ENCODE measurements around the gene STX1B. TPM values are rescaled to one million over a fixed set of nuclear protein-coding genes. Genes with fewer than 3 reads are reported as not detected.
"Not testable (repeated sequence)": the region's sequence is repeated elsewhere in the genome, so short reads cannot be mapped to it uniquely, and the experiment has no call there.

The STX1B gene
- polyA plus RNA-seq, 3 donors: 1.7 TPM; not detected in 2

DNA sequence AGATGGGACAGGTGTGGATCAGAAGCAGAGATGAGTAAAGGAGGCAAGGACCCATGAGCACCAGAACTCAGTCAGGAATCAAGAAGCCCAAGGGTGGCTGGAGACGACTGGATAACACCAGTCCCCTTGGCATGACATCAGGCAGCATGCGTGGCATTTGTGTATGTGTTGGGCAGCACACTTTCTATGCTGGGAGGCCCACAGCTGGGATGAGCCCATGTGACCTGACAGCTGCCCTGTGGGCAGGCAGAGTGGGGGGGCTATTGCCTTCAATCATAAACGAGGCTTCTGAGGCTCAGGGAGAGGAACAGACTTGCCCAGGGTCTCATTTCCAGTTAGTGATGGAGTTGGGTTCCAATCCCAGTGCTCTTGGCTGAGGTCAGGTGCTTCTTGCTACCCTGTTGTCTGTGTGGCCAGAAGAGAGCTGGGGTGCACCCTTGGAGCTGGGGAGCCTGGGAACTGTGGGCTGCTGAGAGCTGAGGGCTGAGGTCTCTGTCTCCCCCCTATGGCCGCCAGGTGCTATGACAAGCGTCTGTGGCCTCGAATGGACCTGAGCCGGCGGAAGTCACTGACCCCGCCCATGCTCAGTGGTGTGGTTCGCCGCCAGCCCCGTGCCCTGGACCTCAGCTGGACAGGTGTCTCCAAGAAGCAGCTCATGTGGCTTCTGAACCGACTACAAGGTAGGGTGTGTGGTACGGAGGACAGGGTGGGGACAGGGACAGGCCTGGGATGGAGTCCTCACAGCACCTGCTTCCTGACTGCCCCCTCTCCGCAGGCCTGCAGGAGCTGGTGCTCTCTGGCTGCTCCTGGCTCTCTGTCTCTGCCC lies 68.6 kb downstream of the STX1B start:
- Mint-ChIP-seq H3K9me3 (no peaks in the 10 kb centered on the region), H3K4me1 (peaks cover 24% of the 10 kb centered on the region), H3K4me3 (no peak overlapping the region), H3K27ac (peak overlapping the region in 2 of 7 donors; percentile 58 to 68), H3K36me3 (peaks cover 31 to 52% of the 10 kb centered on the region in 2 donors), H3K27me3 (ENCODE audit: low read depth in 3 of 3) (peaks cover 0 to 2% (median 0%) of the 10 kb centered on the region in 3 donors)
- no peaks in the 10 kb centered on the region for H3K27me3 ChIP-seq (ENCODE audit: control insufficient read depth in 2 of 2, insufficient read depth in 2 of 2, low read length in 2 of 2)
- H3K79me2 ChIP-seq (ENCODE audit: insufficient read depth, low read length): no peaks in the 10 kb centered on the region
- peaks cover 5% of the 10 kb centered on the region for H4K20me1 ChIP-seq (ENCODE audit: insufficient read depth, low read length)
- H2AFZ ChIP-seq (ENCODE audit: insufficient read depth, low read depth, low read length, poor library complexity, severe bottlenecking): no peak overlapping the region
- peaks cover 17 to 19% of the 10 kb centered on the region in 2 donors for H3K4me1 ChIP-seq (ENCODE audit: control insufficient read depth in 1 of 2, insufficient read depth in 2 of 2, low read length in 2 of 2)
- H3K4me2 ChIP-seq (replicated peaks; ENCODE audit: extremely low read depth, low read length, poor library complexity, severe bottlenecking): peak overlapping the region; percentile 49
- peaks cover 20 to 32% of the 10 kb centered on the region in 2 donors for H3K36me3 ChIP-seq (replicated peaks in 1 of 2; ENCODE audit: control insufficient read depth in 1 of 2, insufficient read depth in 2 of 2, low read length in 2 of 2)
- intact Hi-C loops (cut with micrococcal nuclease): loop anchor here in 1 of 2 donors (1.0 kb wide), 1 partner anchor 97 kb away; no protein-coding TSS in a partner anchor
- TF ChIP-seq CTCF (IDR thresholded peaks at IDR 0.05): peak; percentile 90
- H3K9me3 ChIP-seq (replicated peaks in 1 of 2; ENCODE audit: control insufficient read depth in 1 of 2, insufficient read depth in 1 of 2, low read length in 2 of 2): no peaks in the 10 kb centered on the region
- H3K4me3 ChIP-seq (replicated peaks in 1 of 3; ENCODE audit: low read depth in 2 of 3, low read length in 3 of 3): peak overlapping the region in 1 of 3 experiments; percentile 33
- DNase-seq: peak; percentile 77 to 80 (median 77)
- WGBS (ENCODE audit: insufficient coverage): 23% methylated on average over 12 of the region's 15 CpGs
- no peak overlapping the region for H3K27ac ChIP-seq (ENCODE audit: low read depth in 1 of 2, low read length in 2 of 2)
- no peak overlapping the region for H3K9ac ChIP-seq (ENCODE audit: insufficient read depth, low read length, poor library complexity, severe bottlenecking)

- not testable (repeated sequence) for H3K4me3 Mint-ChIP-seq; H3K9me3 ChIP-seq (replicated peaks in 1 of 2; ENCODE audit: control insufficient read depth in 1 of 2, insufficient read depth in 1 of 2, low read length in 2 of 2); H2AFZ ChIP-seq (ENCODE audit: insufficient read depth, low read depth, low read length, poor library complexity, severe bottlenecking); H3K27ac ChIP-seq (ENCODE audit: low read depth in 1 of 2, low read length in 2 of 2); H3K4me3 ChIP-seq (replicated peaks in 1 of 3; ENCODE audit: low read depth in 2 of 3, low read length in 3 of 3); H4K20me1 ChIP-seq (ENCODE audit: insufficient read depth, low read length); H3K9ac ChIP-seq (ENCODE audit: insufficient read depth, low read length, poor library complexity, severe bottlenecking); H3K27me3 ChIP-seq (ENCODE audit: control insufficient read depth in 2 of 2, insufficient read depth in 2 of 2, low read length in 2 of 2); H3K79me2 ChIP-seq (ENCODE audit: insufficient read depth, low read length); H3K27ac Mint-ChIP-seq; H3K27me3 Mint-ChIP-seq (ENCODE audit: low read depth in 3 of 3); H3K9me3 Mint-ChIP-seq; DNase-seq; H3K4me2 ChIP-seq (replicated peaks; ENCODE audit: extremely low read depth, low read length, poor library complexity, severe bottlenecking)
- WGBS (ENCODE audit: insufficient coverage): 98% methylated on average over 8 of the region's 8 CpGs
- Histone ChIP-seq H3K4me1 (ENCODE audit: control insufficient read depth in 1 of 2, insufficient read depth in 2 of 2, low read length in 2 of 2) (peaks cover 21 to 26% of the 10 kb centered on the region in 2 donors), H3K36me3 (replicated peaks in 1 of 2; ENCODE audit: control insufficient read depth in 1 of 2, insufficient read depth in 2 of 2, low read length in 2 of 2) (peaks cover 15 to 31% of the 10 kb centered on the region in 2 donors)
- intact Hi-C loops (cut with micrococcal nuclease): loop anchor here in 1 of 2 donors (5.0 kb wide), 1 partner anchor 92 kb away; no protein-coding TSS in a partner anchor
- Mint-ChIP-seq H3K36me3 (peaks cover 36 to 49% of the 10 kb centered on the region in 2 donors), H3K4me1 (peaks cover 34% of the 10 kb centered on the region)
Measured at GRCh38 chr16:30939571-30939970, 70.9 kb downstream of the STX1B start.

Small RNA genes lying within 50 kb of the gene (small RNA-seq; reads per million reads assigned to genes)
- gene AC135048.1 (ENCODE audit: insufficient read length, low read depth): not detected

Other genes starting within 250 kb of the STX1B start
- 10 to 100 TPM in 1 of 3 donors, 1 to 10 TPM in 2; 2.4 to 25.3 (median 3.5) TPM for gene CFAP119, start 248.6 kb downstream of the STX1B start, polyA plus RNA-seq
- 10 to 100 TPM; 14.8 to 53.5 (median 34.9) TPM for gene RNF40, start 248.3 kb downstream of the STX1B start, polyA plus RNA-seq
- 1 to 10 TPM in 1 of 3 donors, under 1 TPM in 2; 0.27 to 2.0 (median 0.73) TPM for gene ZNF629, start 223.4 kb downstream of the STX1B start, polyA plus RNA-seq
- gene BCL7C, start 116.6 kb downstream of the STX1B start, polyA plus RNA-seq: 10 to 100 TPM; 11.4 to 19.1 (median 17.4) TPM
- under 1 TPM in 1 of 3 donors, not detected in 2; 0.93 TPM for gene CTF1, start 114.0 kb downstream of the STX1B start, polyA plus RNA-seq
- 1 to 10 TPM in 1 of 3 donors, under 1 TPM in 1, not detected in 1; 0.14 to 7.6 TPM for gene FBXL19, start 87.1 kb downstream of the STX1B start, polyA plus RNA-seq
- 10 to 100 TPM; 34.3 to 80.3 (median 76.8) TPM for gene ORAI3, start 61.6 kb downstream of the STX1B start, polyA plus RNA-seq
- 1 to 10 TPM in 2 of 3 donors, under 1 TPM in 1; 0.16 to 6.6 (median 1.3) TPM for gene SETD1A, start 52.9 kb downstream of the STX1B start, polyA plus RNA-seq
- gene HSD3B7, start 25.4 kb downstream of the STX1B start, polyA plus RNA-seq: 1 to 10 TPM in 2 of 3 donors, under 1 TPM in 1; 0.89 to 4.3 (median 2.7) TPM
- gene STX4, start 22.9 kb upstream of the STX1B start, polyA plus RNA-seq: 100 to 1,000 TPM in 1 of 3 donors, 10 to 100 TPM in 2; 18.6 to 186 (median 21.8) TPM
- 1 to 10 TPM; 3.8 to 4.8 (median 4.5) TPM for gene ZNF668, start 63.6 kb upstream of the STX1B start, polyA plus RNA-seq
- gene ZNF646, start 63.8 kb upstream of the STX1B start, polyA plus RNA-seq: 1 to 10 TPM in 2 of 3 donors, under 1 TPM in 1; 0.46 to 6.5 (median 3.0) TPM
- 1 to 10 TPM in 1 of 3 donors, under 1 TPM in 1, not detected in 1; 0.17 to 5.1 TPM for gene PRSS53, start 78.3 kb upstream of the STX1B start, polyA plus RNA-seq
- 100 to 1,000 TPM in 1 of 3 donors, 10 to 100 TPM in 2; 59.2 to 113 (median 91.2) TPM for gene VKORC1, start 84.2 kb upstream of the STX1B start, polyA plus RNA-seq
- gene BCKDK, start 97.7 kb upstream of the STX1B start, polyA plus RNA-seq: 10 to 100 TPM; 76.5 to 93.5 (median 90.8) TPM
- gene KAT8, start 107.0 kb upstream of the STX1B start, polyA plus RNA-seq: 100 to 1,000 TPM in 1 of 3 donors, 10 to 100 TPM in 2; 34.5 to 136 (median 42.0) TPM
- under 1 TPM in 1 of 3 donors, not detected in 2; 0.15 TPM for gene PRSS8, start 125.1 kb upstream of the STX1B start, polyA plus RNA-seq
- gene PRSS36, start 139.4 kb upstream of the STX1B start, polyA plus RNA-seq: 1 to 10 TPM; 3.1 to 4.2 (median 3.4) TPM
- gene FUS, start 169.5 kb upstream of the STX1B start, polyA plus RNA-seq: 100 to 1,000 TPM in 1 of 3 donors, 10 to 100 TPM in 2; 54.9 to 246 (median 78.5) TPM
- 100 to 1,000 TPM; 214 to 400 (median 374) TPM for gene PYCARD, start 192.1 kb upstream of the STX1B start, polyA plus RNA-seq
- under 1 TPM in 1 of 3 donors, not detected in 2; 0.04 TPM for gene TRIM72, start 203.5 kb upstream of the STX1B start, polyA plus RNA-seq
- gene PYDC1, start 206.5 kb upstream of the STX1B start, polyA plus RNA-seq: not detected
- gene ITGAM, start 249.3 kb upstream of the STX1B start, polyA plus RNA-seq: 100 to 1,000 TPM in 2 of 3 donors, 10 to 100 TPM in 1; 71.9 to 330 (median 117) TPM

Data from CD14-positive monocyte (primary cell).